Mesenchymal stem cell (in vitro differentiated cells and primary cell): ENCODE results near the gene WDR4.

Experiments
- DNase-seq: peaks from one replicate; pipeline ENCODE4 v3.0.0-alpha.2; 2013
- H2AFZ ChIP-seq: one replicate; pipeline ENCODE4 v1.6.1; 2013; ENCODE audit warnings: low read depth, mild to moderate bottlenecking, control low read depth, inconsistent platforms, low read length, moderate library complexity
- H2AK5ac ChIP-seq: 2 replicates; pipeline ENCODE4 v1.6.1; 2013; ENCODE audit warnings: low read length, moderate library complexity, mild to moderate bottlenecking, inconsistent platforms; ENCODE audit not compliant: severe bottlenecking
- H2BK120ac ChIP-seq: one replicate; pipeline ENCODE4 v1.6.1; 2013; ENCODE audit warnings: low read depth, mild to moderate bottlenecking, inconsistent platforms, low read length, moderate library complexity
- H2BK12ac ChIP-seq, 2 experiments: one replicate each; pipeline ENCODE4 v1.6.1; 2013; ENCODE audit warnings: inconsistent platforms in 2 of 2, low read length in 2 of 2, mild to moderate bottlenecking in 2 of 2, moderate library complexity in 2 of 2, control low read depth in 1 of 2
- H2BK15ac ChIP-seq: one replicate; pipeline ENCODE4 v1.6.1; 2013; ENCODE audit warnings: mild to moderate bottlenecking, low read depth, inconsistent platforms; ENCODE audit not compliant: poor library complexity, severe bottlenecking
- H2BK5ac ChIP-seq: 2 replicates; pipeline ENCODE4 v1.6.1; 2013; ENCODE audit warnings: low read depth, mild to moderate bottlenecking, low read length, control low read depth, inconsistent platforms; ENCODE audit not compliant: poor library complexity, severe bottlenecking
- H3K14ac ChIP-seq, 2 experiments: one replicate each; pipeline ENCODE4 v1.6.1; 2013; ENCODE audit warnings: inconsistent platforms in 2 of 2, low read length in 2 of 2, control low read depth in 1 of 2, mild to moderate bottlenecking in 1 of 2, moderate library complexity in 1 of 2
- H3K18ac ChIP-seq, 2 experiments: one replicate each; pipeline ENCODE4 v1.6.1; 2013; ENCODE audit warnings: inconsistent platforms in 2 of 2, low read length in 2 of 2, control low read depth in 1 of 2, low read depth in 1 of 2, mild to moderate bottlenecking in 1 of 2
- H3K23ac ChIP-seq, 2 experiments: one replicate each; pipeline ENCODE4 v1.6.1; 2013; ENCODE audit warnings: inconsistent platforms in 2 of 2, low read length in 2 of 2, mild to moderate bottlenecking in 2 of 2, moderate library complexity in 2 of 2, control low read depth in 1 of 2
- H3K27ac ChIP-seq: 2 replicates; pipeline ENCODE4 v1.5.1; 2013; ENCODE audit warnings: mild to moderate bottlenecking, moderate library complexity, low read length, control low read depth, inconsistent platforms; ENCODE audit not compliant: poor library complexity, severe bottlenecking
- H3K27me3 ChIP-seq, 2 experiments: 2 replicates each; pipeline versions ENCODE4 v1.6.1 to v1.7.0; 2013; ENCODE audit warnings: low read length in 2 of 2, mild to moderate bottlenecking in 2 of 2, moderate library complexity in 2 of 2, control low read depth in 1 of 2, inconsistent platforms in 1 of 2; ENCODE audit not compliant: control insufficient read depth in 1 of 2, insufficient read depth in 1 of 2
- H3K36me3 ChIP-seq, 2 experiments: 2 replicates each; pipeline versions ENCODE4 v1.6.1 to v1.7.0; 2013; ENCODE audit warnings: low read length in 2 of 2, control low read depth in 1 of 2, inconsistent platforms in 1 of 2, low read depth in 1 of 2, mild to moderate bottlenecking in 1 of 2; ENCODE audit not compliant: insufficient read depth in 2 of 2, control insufficient read depth in 1 of 2
- H3K4ac ChIP-seq, 2 experiments: one replicate each; pipeline ENCODE4 v1.6.1; 2013; ENCODE audit warnings: inconsistent platforms in 2 of 2, low read length in 2 of 2, mild to moderate bottlenecking in 2 of 2, moderate library complexity in 2 of 2, control low read depth in 1 of 2, low read depth in 1 of 2
- H3K4me1 ChIP-seq: 2 replicates; pipeline ENCODE4 v1.6.1; 2013; ENCODE audit warnings: low read depth, low read length, control low read depth; ENCODE audit not compliant: control insufficient read depth, insufficient read depth
- H3K4me2 ChIP-seq: 2 replicates; pipeline ENCODE4 v1.6.1; 2013; ENCODE audit warnings: low read length, mild to moderate bottlenecking, inconsistent platforms; ENCODE audit not compliant: poor library complexity, severe bottlenecking
- H3K4me3 ChIP-seq, 2 experiments: 2 replicates each; pipeline versions ENCODE4 v1.5.1 to v1.7.0; 2013; ENCODE audit warnings: low read length in 2 of 2, mild to moderate bottlenecking in 2 of 2, control low read depth in 1 of 2, low read depth in 1 of 2; ENCODE audit not compliant: insufficient read depth in 1 of 2
- H3K79me1 ChIP-seq: replicated peaks from 2 replicates; pipeline ENCODE4 v1.6.1; 2013; ENCODE audit warnings: mild to moderate bottlenecking, control low read depth, low read length, inconsistent platforms; ENCODE audit not compliant: poor library complexity, severe bottlenecking
- H3K9ac ChIP-seq: 2 replicates; pipeline ENCODE4 v1.7.0; 2013; ENCODE audit warnings: mild to moderate bottlenecking, low read length, moderate library complexity
- H3K9me3 ChIP-seq: 2 replicates; pipeline ENCODE4 v1.7.0; 2013; ENCODE audit warnings: mild to moderate bottlenecking, low read length; ENCODE audit not compliant: control insufficient read depth
- H4K8ac ChIP-seq: one replicate; pipeline ENCODE4 v1.6.1; 2013; ENCODE audit warnings: inconsistent platforms, mild to moderate bottlenecking, low read length, moderate library complexity
- H4K91ac ChIP-seq: one replicate; pipeline ENCODE4 v1.6.1; 2013; ENCODE audit warnings: mild to moderate bottlenecking, low read length, inconsistent platforms
- WGBS: methylation state at CpG from one replicate; pipeline ENCODE4 v1.1.7; 2013; ENCODE audit warnings: mixed read lengths; 5-methylcytosine and 5-hydroxymethylcytosine counted together

Gene WDR4

GRCh38 chr21:42837421-42838211, 41.7 kb downstream of the WDR4 start:
- H2AK5ac ChIP-seq, result no peak overlapping the region
- H3K9ac ChIP-seq, result no peak overlapping the region
- no peak overlapping the region for H3K14ac ChIP-seq
- H2BK12ac ChIP-seq, result no peak overlapping the region
- H2BK5ac ChIP-seq, result no peak overlapping the region
- H3K79me1 ChIP-seq, result peaks cover 11% of the 10 kb centered on the region
- no peak overlapping the region for H2BK120ac ChIP-seq
- no peak overlapping the region for H3K4me2 ChIP-seq
- no peak overlapping the region for H2BK15ac ChIP-seq
- H4K91ac ChIP-seq, result no peak overlapping the region
- H4K8ac ChIP-seq, result no peak overlapping the region
- peaks cover 39 to 59% of the 10 kb centered on the region in 2 experiments for H3K36me3 ChIP-seq
- no peak for DNase-seq
- H3K4me1 ChIP-seq, result no peaks in the 10 kb centered on the region
- H3K27ac ChIP-seq, result no peak overlapping the region
- no peak overlapping the region for H3K4me3 ChIP-seq
- 91% methylated on average over 42 of the region's 42 CpGs for WGBS
- H3K4ac ChIP-seq, result no peak overlapping the region
- H3K23ac ChIP-seq, result no peak overlapping the region
- H2AFZ ChIP-seq, result no peak overlapping the region
- peaks cover 4 to 8% of the 10 kb centered on the region in 2 experiments for H3K27me3 ChIP-seq
- no peak overlapping the region for H3K18ac ChIP-seq
- H3K9me3 ChIP-seq, result no peaks in the 10 kb centered on the region

GRCh38 chr21:42836767-42837301, 42.5 kb downstream of the WDR4 start:
- Histone ChIP-seq H3K36me3 (peaks cover 34 to 51% of the 10 kb centered on the region in 2 experiments), H3K4me2 (no peak overlapping the region), H3K79me1 (peaks cover 5% of the 10 kb centered on the region), H3K4me3 (no peak overlapping the region), H3K4me1 (no peaks in the 10 kb centered on the region), H4K8ac (no peak overlapping the region), H3K14ac (no peak overlapping the region), H2AFZ (no peak overlapping the region), H3K9me3 (no peaks in the 10 kb centered on the region), H3K27me3 (peaks cover 6 to 10% of the 10 kb centered on the region in 2 experiments), H3K9ac (no peak overlapping the region), H2BK15ac (no peak overlapping the region), H3K4ac (no peak overlapping the region), H3K23ac (no peak overlapping the region), H3K27ac (no peak overlapping the region), H2BK120ac (no peak overlapping the region), H4K91ac (no peak overlapping the region), H3K18ac (no peak overlapping the region), H2BK5ac (no peak overlapping the region), H2BK12ac (no peak overlapping the region), H2AK5ac (no peak overlapping the region)
- DNase-seq, result no peak
- WGBS, result 86% methylated on average over 15 of the region's 15 CpGs

- H3K4me2 ChIP-seq, result no peak overlapping the region
- 94% methylated on average over 3 of the region's 3 CpGs for WGBS
- H3K18ac ChIP-seq, result no peak overlapping the region
- DNase-seq, result no peak
- no peak overlapping the region for H2BK15ac ChIP-seq
- H3K9me3 ChIP-seq, result no peaks in the 10 kb centered on the region
- H4K8ac ChIP-seq, result no peak overlapping the region
- no peak overlapping the region for H2BK12ac ChIP-seq
- peaks cover under 1% of the 10 kb centered on the region for H3K79me1 ChIP-seq
- no peak overlapping the region for H3K9ac ChIP-seq
- H3K4me3 ChIP-seq, result no peak overlapping the region
- H3K14ac ChIP-seq, result no peak overlapping the region
- H3K4ac ChIP-seq, result no peak overlapping the region
- no peak overlapping the region for H3K23ac ChIP-seq
- no peaks in the 10 kb centered on the region for H3K4me1 ChIP-seq
- H3K27ac ChIP-seq, result no peak overlapping the region
- H2BK120ac ChIP-seq, result no peak overlapping the region
- no peak overlapping the region for H2AK5ac ChIP-seq
- peaks cover 30 to 46% of the 10 kb centered on the region in 2 experiments for H3K36me3 ChIP-seq
- peaks cover 6 to 10% of the 10 kb centered on the region in 2 experiments for H3K27me3 ChIP-seq
- H2BK5ac ChIP-seq, result no peak overlapping the region
- no peak overlapping the region for H4K91ac ChIP-seq
- H2AFZ ChIP-seq, result no peak overlapping the region
Observed at GRCh38 chr21:42836402-42836666, 43.0 kb downstream of the WDR4 start.

- no peak overlapping the region for H4K91ac ChIP-seq
- no peak overlapping the region for H2BK120ac ChIP-seq
- H3K4me3 ChIP-seq, result no peak overlapping the region
- H3K79me1 ChIP-seq, result no peaks in the 10 kb centered on the region
- H3K36me3 ChIP-seq, result peaks cover 25 to 41% of the 10 kb centered on the region in 2 experiments
- WGBS, result 83% methylated on average over 12 of the region's 12 CpGs
- H2BK5ac ChIP-seq, result no peak overlapping the region
- H3K23ac ChIP-seq, result peak overlapping the region in 1 of 2 experiments; percentile 7
- H2BK15ac ChIP-seq, result no peak overlapping the region
- H3K9me3 ChIP-seq, result no peaks in the 10 kb centered on the region
- no peak overlapping the region for H3K4ac ChIP-seq
- H3K4me1 ChIP-seq, result no peaks in the 10 kb centered on the region
- no peak overlapping the region for H2BK12ac ChIP-seq
- H3K27me3 ChIP-seq, result peaks cover 6 to 10% of the 10 kb centered on the region in 2 experiments
- no peak overlapping the region for H4K8ac ChIP-seq
- H3K14ac ChIP-seq, result no peak overlapping the region
- H2AK5ac ChIP-seq, result no peak overlapping the region
- no peak for DNase-seq
- no peak overlapping the region for H3K27ac ChIP-seq
- no peak overlapping the region for H3K9ac ChIP-seq
- no peak overlapping the region for H3K18ac ChIP-seq
- H3K4me2 ChIP-seq, result no peak overlapping the region
- no peak overlapping the region for H2AFZ ChIP-seq
Observed at GRCh38 chr21:42835611-42836401, 43.5 kb downstream of the WDR4 start.
